Inferior parietal cortex (tissue), 1 donor: Measurements from ENCODE around the gene RCAN1.
"Not testable (repeated sequence)": the region's sequence is repeated elsewhere in the genome, so short reads cannot be mapped to it uniquely, and the experiment has no call there.

Experiments used
- DNase-seq: peaks from one replicate; pipeline ENCODE4 v3.0.0-alpha.2; 2016; ENCODE audit errors: extremely low spot score

RCAN1 gene

GRCh38 chr21:34569381-34569979 lies 45.4 kb downstream of the RCAN1 start:
- DNase-seq: no peak

- DNase-seq: not testable (repeated sequence)
Measured at GRCh38 chr21:34568801-34569200, 46.1 kb downstream of the RCAN1 start.

GRCh38 chr21:34567604-34568155 lies 47.2 kb downstream of the RCAN1 start:
- no peak for DNase-seq

GRCh38 chr21:34565238-34565637 lies 49.7 kb downstream of the RCAN1 start:
- DNase-seq: no peak

GRCh38 chr21:34563370-34563769 lies 51.5 kb downstream of the RCAN1 start:
- DNase-seq: not testable (repeated sequence)

GRCh38 chr21:34561806-34562205 lies 53.1 kb downstream of the RCAN1 start:
- DNase-seq: no peak

GRCh38 chr21:34560609-34561008 lies 54.3 kb downstream of the RCAN1 start:
- DNase-seq: no peak

- no peak for DNase-seq
Measured at GRCh38 chr21:34560021-34560420, 54.9 kb downstream of the RCAN1 start.

GRCh38 chr21:34559089-34559631 lies 55.8 kb downstream of the RCAN1 start:
- DNase-seq: no peak

- no peak for DNase-seq
Measured at GRCh38 chr21:34558166-34558565, 56.7 kb downstream of the RCAN1 start.

GRCh38 chr21:34557261-34557660 lies 57.7 kb downstream of the RCAN1 start:
- DNase-seq: no peak

- not testable (repeated sequence) for DNase-seq
Measured at GRCh38 chr21:34554670-34555069, 60.2 kb downstream of the RCAN1 start.

- no peak for DNase-seq
Measured at GRCh38 chr21:34554227-34554626, 60.7 kb downstream of the RCAN1 start.

GRCh38 chr21:34553151-34553952 lies 61.6 kb downstream of the RCAN1 start:
- DNase-seq: no peak

GRCh38 chr21:34552360-34553098 lies 62.4 kb downstream of the RCAN1 start:
- no peak for DNase-seq

GRCh38 chr21:34550182-34550799 lies 64.6 kb downstream of the RCAN1 start:
- DNase-seq: no peak

- no peak for DNase-seq
Measured at GRCh38 chr21:34548781-34549376, 66.0 kb downstream of the RCAN1 start.

GRCh38 chr21:34546542-34546941 lies 68.4 kb downstream of the RCAN1 start:
- no peak for DNase-seq

GRCh38 chr21:34545079-34545884 lies 69.6 kb downstream of the RCAN1 start:
- peak; percentile 50 for DNase-seq

GRCh38 chr21:34544032-34544496 lies 70.8 kb downstream of the RCAN1 start:
- peak; percentile 36 for DNase-seq
